Mucosa of descending colon (tissue), 3 donors: Measurements from ENCODE around the gene MED22. TPM values are rescaled to one million over a fixed set of nuclear protein-coding genes. Genes with fewer than 3 reads are reported as not detected.

ENCODE experiments used
- ATAC-seq: fragments of 200-7000 bp; cut with Tn5 transposase; one replicate; pipeline ENCODE4 v1.9.1; 2020; ENCODE audit warnings: mild to moderate bottlenecking, moderate library complexity
- DNase-seq, 3 donors: peaks; one replicate each; pipeline ENCODE4 v3.0.0-alpha.2; 2020
- H3K36me3 ChIP-seq: fragments of 200-600 bp; one replicate; pipeline ENCODE4 v1.8.0; 2021; ENCODE audit warnings: low read depth, mild to moderate bottlenecking
- H3K4me1 ChIP-seq: fragments of 200-600 bp; one replicate; pipeline ENCODE4 v1.8.0; 2021; ENCODE audit warnings: low read depth, mild to moderate bottlenecking
- H3K4me3 ChIP-seq: fragments of 200-600 bp; one replicate; pipeline ENCODE4 v1.8.0; 2021; ENCODE audit warnings: mild to moderate bottlenecking
- H3K9me3 ChIP-seq: fragments of 200-600 bp; one replicate; pipeline ENCODE4 v1.8.0; 2021; ENCODE audit warnings: mild to moderate bottlenecking
- CTCF ChIP-seq: fragments of 200-600 bp; IDR thresholded peaks from one replicate; pipeline ENCODE4 v1.8.0; 2022; ENCODE audit warnings: antibody characterized with exemption, mild to moderate bottlenecking
- intact Hi-C, 2 donors: fragments of 100-400 bp; cut with DNase I in 1 of 2; cut with micrococcal nuclease in 1 of 2; formaldehyde crosslinking; loops; one replicate each; pipeline versions ENCODE4 v1.11.0 to v1.11.1; 2022; cut with DNase I, micrococcal nuclease
- total RNA-seq, 3 donors: library from RNA; stranded (reverse); fragmentation: NEBNext Ultra II Directional in 2 of 3; extraction: Animal tissue kit (Norgen Biotek cat#: 25700) in 2 of 3; gene quantifications; one replicate each; pipeline versions ENCODE4 v1.2.1 to v1.2.4, GENCODE V29; 2021 to 2023
- donor health status: DM: no; HTN: no; CAD: no; lungs with moderate emphysema.
- donor health status: DM: no; HTN: no; CAD: no.
- donor health status: DM: no; HTN: yes; CAD: no.

The MED22 gene
- total RNA-seq, 3 donors from 2014 or later: 19.8 to 33.6 (median 21.3) TPM

GRCh38 chr9:133369422-133369821 lies 21.5 kb upstream of the MED22 start:
- H3K9me3 ChIP-seq: no peaks in the 10 kb centered on the region
- H3K4me1 ChIP-seq: peaks cover 45% of the 10 kb centered on the region
- no peak for TF ChIP-seq CTCF
- ATAC-seq (no peak), DNase-seq (no peak)
- H3K36me3 ChIP-seq: peaks cover 5% of the 10 kb centered on the region
- H3K4me3 ChIP-seq: no peak overlapping the region
- intact Hi-C loops: no loop called here

- intact Hi-C loops: no loop called here
- peak in 1 of 3 donors; percentile 59 for DNase-seq
- no peak for TF ChIP-seq CTCF
- peak; percentile 92 for ATAC-seq
- Histone ChIP-seq H3K4me1 (peaks cover 40% of the 10 kb centered on the region), H3K9me3 (no peaks in the 10 kb centered on the region), H3K4me3 (no peak overlapping the region), H3K36me3 (peaks cover 11% of the 10 kb centered on the region)
These were observed 20.4 kb upstream of the MED22 start for GRCh38 chr9:133368249-133368881.

- no peak overlapping the region for H3K4me3 ChIP-seq
- DNase-seq (no peak), ATAC-seq (no peak)
- intact Hi-C loops: no loop called here
- H3K9me3 ChIP-seq: no peaks in the 10 kb centered on the region
- TF ChIP-seq CTCF: no peak
- H3K36me3 ChIP-seq: peaks cover 16% of the 10 kb centered on the region
- H3K4me1 ChIP-seq: peaks cover 40% of the 10 kb centered on the region
These were observed 19.8 kb upstream of the MED22 start for GRCh38 chr9:133367778-133368177.

- ATAC-seq (no peak), DNase-seq (peak in 1 of 3 donors; percentile 27)
- TF ChIP-seq CTCF: no peak
- H3K4me1 ChIP-seq: peaks cover 38% of the 10 kb centered on the region
- peaks cover 19% of the 10 kb centered on the region for H3K36me3 ChIP-seq
- no peaks in the 10 kb centered on the region for H3K9me3 ChIP-seq
- intact Hi-C loops: no loop called here
- no peak overlapping the region for H3K4me3 ChIP-seq
These were observed 19.3 kb upstream of the MED22 start for GRCh38 chr9:133367221-133367620.

GRCh38 chr9:133366435-133366834 lies 18.5 kb upstream of the MED22 start:
- Histone ChIP-seq H3K9me3 (no peaks in the 10 kb centered on the region), H3K4me1 (peaks cover 30% of the 10 kb centered on the region), H3K4me3 (no peak overlapping the region), H3K36me3 (peaks cover 23% of the 10 kb centered on the region)
- peak in 1 of 3 donors; percentile 13 for DNase-seq
- intact Hi-C loops: no loop called here
- ATAC-seq: no peak
- TF ChIP-seq CTCF: no peak
